Measurements from ENCODE around the gene PARP2. TPM values are rescaled to one million over a fixed set of nuclear protein-coding genes. Genes with fewer than 3 reads are reported as not detected.

PARP2 gene, protein sequence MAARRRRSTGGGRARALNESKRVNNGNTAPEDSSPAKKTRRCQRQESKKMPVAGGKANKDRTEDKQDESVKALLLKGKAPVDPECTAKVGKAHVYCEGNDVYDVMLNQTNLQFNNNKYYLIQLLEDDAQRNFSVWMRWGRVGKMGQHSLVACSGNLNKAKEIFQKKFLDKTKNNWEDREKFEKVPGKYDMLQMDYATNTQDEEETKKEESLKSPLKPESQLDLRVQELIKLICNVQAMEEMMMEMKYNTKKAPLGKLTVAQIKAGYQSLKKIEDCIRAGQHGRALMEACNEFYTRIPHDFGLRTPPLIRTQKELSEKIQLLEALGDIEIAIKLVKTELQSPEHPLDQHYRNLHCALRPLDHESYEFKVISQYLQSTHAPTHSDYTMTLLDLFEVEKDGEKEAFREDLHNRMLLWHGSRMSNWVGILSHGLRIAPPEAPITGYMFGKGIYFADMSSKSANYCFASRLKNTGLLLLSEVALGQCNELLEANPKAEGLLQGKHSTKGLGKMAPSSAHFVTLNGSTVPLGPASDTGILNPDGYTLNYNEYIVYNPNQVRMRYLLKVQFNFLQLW
- total RNA-seq: 23.7 TPM

DNA sequence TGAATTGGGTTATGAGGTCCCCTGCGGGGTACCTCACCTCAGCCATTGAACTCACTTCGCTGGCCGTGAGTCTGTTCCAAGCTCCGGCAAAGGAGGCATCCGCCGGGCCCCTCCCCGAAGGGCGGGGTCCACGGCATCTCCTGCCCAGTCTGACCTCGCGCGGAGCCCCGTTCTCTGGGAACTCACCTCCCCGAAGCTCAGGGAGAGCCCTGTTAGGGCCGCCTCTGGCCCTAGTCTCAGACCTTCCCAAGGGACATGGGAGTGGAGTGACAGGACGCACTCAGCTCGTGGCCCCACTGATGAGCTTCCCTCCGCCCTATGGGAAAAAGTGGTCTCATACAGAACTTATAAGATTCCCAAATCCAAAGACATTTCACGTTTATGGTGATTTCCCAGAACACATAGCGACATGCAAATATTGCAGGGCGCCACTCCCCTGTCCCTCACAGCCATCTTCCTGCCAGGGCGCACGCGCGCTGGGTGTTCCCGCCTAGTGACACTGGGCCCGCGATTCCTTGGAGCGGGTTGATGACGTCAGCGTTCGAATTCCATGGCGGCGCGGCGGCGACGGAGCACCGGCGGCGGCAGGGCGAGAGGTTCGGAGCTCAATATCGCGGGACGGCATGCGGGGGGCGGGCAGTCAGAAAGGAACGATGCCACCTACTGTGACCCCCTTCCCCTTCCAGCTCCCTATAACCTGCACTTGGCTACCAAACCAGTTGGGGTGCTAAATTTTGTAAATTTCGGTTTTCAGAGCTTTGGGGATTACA lies at the start of gene PARP2:
Gene PARP2, plus strand, starts transcription at position 544 of the 770 bp plus-strand sequence. Its CDS starts 7 bp downstream, at position 551.
- ATAC-seq: peak; percentile 98
- peak; percentile 98 for DNase-seq (ENCODE audit: low spot score)
- intact Hi-C loops (cut with DNase I): no loop called here

DNA sequence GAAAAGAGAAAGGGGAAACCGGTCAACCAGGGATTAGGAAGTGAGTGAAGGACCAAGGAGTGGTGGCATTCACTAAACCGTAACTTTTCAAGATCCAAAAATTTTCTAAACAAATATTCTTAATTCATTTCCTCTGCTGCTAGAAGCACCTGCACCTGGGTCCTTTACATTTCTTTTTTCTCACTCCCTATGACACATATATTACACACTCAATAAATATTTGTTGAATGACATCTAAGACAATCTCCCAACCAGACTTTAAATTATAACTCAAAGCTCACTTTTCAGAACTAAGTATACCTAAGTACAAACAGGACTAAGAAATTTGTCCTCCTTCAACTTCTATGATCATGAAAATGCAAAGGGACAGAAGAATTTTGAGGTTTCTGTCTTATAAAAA lies 48.8 kb upstream of the PARP2 start:
- intact Hi-C loops (cut with DNase I): no loop called here
- ATAC-seq (no peak), DNase-seq (ENCODE audit: low spot score) (no peak)

DNA sequence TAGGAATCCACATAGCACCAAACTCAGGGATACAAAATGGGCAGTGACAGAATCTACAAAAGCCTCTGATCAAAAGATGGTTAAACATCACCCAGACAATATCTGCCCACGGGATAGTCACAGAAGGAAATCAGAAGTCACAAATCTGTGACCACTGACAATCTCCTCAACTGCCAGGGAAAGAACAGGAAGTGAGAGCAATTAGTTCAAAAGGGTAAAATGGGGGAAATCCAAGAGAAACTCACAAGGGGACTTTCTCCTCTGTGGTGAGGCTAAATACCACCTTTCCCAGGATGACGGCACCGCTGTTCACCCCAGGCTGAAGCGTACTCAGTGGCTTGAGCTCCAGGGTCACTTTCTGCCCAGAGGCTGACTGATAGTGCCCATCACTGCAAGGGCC lies 48.4 kb upstream of the PARP2 start:
- intact Hi-C loops (cut with DNase I): no loop called here
- DNase-seq (ENCODE audit: low spot score) (no peak), ATAC-seq (no peak)

DNA sequence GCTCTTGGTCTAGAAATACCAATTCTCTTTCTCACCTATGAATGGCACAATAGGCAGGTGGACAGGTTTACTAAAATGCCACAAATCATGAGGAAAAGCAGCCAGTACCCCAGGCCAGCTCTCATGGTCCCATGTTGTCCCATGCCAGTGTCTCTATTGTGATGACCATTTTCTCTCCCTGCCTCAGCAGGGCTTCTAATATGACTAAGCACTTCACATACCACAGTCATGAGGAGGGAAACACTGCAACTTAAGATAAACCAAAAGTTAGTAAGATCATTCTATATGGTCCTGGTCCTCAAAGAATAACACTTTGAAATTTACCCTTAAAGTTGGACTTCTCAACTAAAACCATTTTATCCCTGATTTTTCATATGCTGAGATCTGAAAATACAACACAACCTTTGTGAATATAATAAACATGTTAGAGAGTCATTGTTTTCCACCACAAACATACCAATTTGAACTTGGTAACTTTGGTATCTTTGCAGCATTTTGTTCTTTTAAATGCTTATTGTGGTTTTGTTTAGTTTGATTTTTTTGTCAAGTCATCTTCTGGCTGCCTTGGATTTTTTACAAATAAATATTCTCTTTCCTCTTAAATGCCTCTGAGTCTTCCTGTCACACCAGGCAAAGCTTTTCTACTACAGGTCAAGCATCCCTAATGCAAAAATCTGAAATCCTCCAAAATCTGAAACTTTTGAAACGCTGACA lies 41.2 kb upstream of the PARP2 start:
- ATAC-seq: no peak

DNA sequence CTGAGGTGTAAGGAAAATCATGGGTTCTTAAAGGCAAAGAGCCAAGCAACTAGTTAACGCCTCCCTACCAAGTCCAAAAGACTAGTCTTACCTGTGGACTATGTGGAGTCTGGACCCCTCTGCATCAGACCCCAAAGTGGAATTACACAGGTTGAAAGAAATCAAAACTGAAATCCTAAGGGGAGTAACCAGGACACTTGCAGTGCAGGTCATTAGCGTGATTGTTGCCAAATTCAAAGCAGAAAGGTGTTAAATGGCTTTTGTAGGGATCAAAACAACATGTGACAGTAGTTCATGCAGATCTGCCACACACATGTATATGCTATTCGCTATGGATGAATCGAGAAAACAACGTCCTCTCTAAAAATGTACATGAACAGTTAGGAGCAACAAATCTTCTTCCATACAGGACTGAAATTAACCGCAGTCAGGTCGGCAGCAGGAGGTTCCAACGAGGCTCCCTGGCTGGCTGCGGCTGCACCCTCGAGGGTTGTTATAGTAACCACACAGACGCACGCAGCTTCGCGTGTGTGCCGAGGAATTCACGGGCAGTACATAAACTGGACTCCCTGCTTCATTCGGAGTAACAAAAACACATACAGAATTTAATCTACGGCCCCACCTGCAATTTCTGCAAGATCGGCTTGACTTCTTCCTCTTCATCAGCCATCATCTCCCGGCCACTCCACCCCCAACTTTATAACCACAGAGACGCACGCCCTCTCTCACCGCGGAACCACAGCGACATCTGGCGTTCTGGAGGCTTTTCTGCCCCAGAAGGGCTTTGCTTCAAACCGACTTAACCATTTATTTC lies 38.0 kb upstream of the PARP2 start, which contains the start of gene TTC5:
Gene TTC5, minus strand, starts transcription at position 687 of the 814 bp plus-strand sequence. Its CDS starts 14 bp downstream, at position 673.
- ATAC-seq (peak; percentile 98), DNase-seq (ENCODE audit: low spot score) (peak; percentile 90)
- intact Hi-C loops (cut with DNase I): no loop called here

More for the DNA sequence above, 41.2 kb upstream of the PARP2 start:
- intact Hi-C loops (cut with DNase I): no loop called here
- no peak for DNase-seq (ENCODE audit: low spot score)

DNA sequence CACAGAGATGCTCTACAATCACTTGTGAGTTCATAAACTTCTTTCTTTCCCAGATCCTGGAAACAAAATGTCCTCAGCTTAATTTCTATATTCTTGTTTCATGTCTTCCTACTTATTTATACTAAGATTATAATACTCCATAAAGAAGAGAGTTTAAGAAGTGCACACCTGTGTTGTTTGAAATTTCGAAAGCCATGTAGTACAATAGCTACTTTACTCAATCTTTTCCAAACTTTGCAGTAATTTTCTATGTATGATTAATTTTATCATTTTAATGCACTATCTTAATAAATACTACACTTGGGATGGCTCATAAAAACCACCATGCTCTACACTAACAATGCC lies 37.4 kb upstream of the PARP2 start:
- DNase-seq (ENCODE audit: low spot score): no peak
- intact Hi-C loops (cut with DNase I): no loop called here
- no peak for ATAC-seq

DNA sequence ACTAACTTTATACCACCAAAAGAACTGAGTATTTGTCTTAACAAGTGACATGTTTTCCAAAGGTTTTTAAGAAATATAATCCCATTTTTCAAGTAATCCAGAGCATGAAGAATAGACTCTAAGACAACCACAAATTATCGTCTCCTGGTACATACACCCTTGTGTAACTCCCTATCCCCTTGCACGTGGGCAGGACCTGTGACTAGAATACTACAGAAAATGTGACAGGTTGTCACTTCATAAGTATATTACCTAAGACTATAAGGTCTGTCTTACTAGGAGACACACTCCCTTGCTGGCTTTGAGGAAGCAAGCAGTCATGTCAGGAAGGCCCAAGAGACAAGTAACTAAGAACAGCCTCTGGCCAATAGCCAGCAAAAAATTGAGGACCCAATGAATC lies 29.4 kb upstream of the PARP2 start:
- DNase-seq (ENCODE audit: low spot score) (no peak), ATAC-seq (no peak)
- intact Hi-C loops (cut with DNase I): no loop called here

DNA sequence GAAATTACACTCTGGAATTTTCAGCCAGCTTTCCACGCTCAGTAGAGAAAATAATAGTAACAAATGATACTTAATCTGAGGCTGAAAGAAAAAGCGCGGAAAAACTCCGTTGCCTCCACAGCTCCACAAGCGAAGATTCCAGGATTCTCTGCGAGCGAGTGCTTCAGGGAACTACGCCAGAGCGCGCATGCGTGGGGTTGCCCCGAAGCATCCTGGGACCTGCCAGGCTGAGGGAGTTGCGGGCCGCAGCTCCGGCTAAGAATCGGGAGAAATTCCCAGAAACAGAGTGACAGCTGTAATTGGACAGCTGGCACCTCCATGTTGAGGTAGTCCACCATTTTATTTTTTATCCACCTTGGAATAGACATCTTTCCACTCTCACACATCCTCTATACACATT lies 25.7 kb upstream of the PARP2 start:
- DNase-seq (ENCODE audit: low spot score) (no peak), ATAC-seq (no peak)
- intact Hi-C loops (cut with DNase I): no loop called here

DNA sequence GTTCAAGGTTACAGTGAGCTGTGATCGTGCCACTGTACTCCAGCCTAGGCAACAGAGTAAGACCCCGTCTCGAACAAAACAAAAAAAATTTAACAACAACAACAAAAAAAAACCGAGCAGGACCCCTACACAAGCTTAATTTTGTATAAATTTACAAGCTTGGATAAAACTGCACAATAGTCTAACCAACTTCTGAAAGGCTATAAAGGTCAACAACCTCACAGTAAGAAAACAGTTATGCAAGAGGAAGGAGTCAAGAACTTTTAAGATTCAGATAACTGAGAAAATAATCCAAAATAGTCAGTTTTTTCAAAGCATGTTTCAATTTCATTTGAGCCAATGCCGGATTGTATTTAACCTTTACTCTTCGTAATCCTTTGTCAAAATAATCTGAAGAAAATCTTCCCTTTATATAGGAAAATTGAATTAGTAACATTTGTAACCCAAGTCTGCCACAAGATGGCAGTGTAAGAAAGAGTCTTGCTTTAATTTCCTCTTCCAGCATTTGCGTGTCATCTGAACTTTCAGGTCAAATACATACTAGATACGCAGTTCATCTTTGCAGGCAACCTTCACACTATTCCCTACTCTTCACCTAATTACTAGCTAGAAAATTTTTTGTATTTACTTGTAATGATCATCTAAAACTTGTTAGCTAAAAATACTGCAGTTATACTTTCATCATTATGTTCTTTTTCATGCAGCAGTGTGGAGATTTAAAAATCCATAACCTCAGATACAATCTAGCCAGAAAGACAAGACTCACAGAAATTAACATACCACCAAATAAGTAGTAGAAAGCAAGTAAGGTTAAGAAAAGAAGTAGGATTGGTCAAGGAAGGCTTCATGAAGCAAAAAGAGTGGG lies 16.2 kb upstream of the PARP2 start:
- intact Hi-C loops (cut with DNase I): loop anchor here (10.0 kb wide), 1 partner anchor 278 kb away; no protein-coding TSS in a partner anchor
- ATAC-seq (peak; percentile 74), DNase-seq (ENCODE audit: low spot score) (no peak)

DNA sequence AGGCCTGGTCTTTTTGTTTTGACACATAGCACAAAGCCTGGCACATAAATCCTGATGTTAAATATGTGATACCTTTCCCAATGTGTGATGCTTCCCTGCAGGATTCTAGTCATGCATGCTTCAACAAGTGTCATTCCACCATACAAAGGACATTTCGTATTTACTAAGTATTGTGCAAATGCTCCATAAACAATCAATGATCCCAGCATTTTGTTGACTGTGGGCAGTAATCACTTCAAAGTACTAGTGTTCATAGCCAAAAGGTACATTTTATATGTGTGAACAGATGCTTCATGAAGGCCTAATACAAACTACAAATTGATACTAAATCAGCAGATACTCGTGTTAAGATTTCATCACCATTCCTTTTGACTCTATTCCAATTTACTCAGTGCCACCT lies 14.7 kb upstream of the PARP2 start:
- ATAC-seq (no peak), DNase-seq (ENCODE audit: low spot score) (no peak)
- intact Hi-C loops (cut with DNase I): loop anchor here (10.0 kb wide), 1 partner anchor 276 kb away; no protein-coding TSS in a partner anchor

DNA sequence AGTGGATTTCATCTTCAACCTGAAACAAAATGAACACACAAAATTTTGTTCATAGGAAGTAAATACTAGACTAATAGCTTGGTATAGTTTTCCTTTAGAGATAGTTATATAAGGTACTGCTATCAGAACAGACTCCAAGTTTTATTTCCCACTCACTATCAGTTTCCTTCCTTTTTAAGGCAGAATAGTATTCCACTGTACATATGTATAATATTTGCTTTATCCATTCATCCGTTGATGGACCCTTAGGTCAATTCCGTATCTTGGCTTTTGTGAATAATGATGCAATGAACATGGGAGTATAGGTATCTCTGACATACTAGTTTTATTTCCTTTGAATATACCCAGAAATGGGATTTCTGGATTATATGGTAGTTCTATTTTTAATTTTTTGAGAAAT lies 14.1 kb upstream of the PARP2 start:
- no peak for DNase-seq (ENCODE audit: low spot score)
- intact Hi-C loops (cut with DNase I): loop anchor here (10.0 kb wide), 1 partner anchor 275 kb away; no protein-coding TSS in a partner anchor
- no peak for ATAC-seq

DNA sequence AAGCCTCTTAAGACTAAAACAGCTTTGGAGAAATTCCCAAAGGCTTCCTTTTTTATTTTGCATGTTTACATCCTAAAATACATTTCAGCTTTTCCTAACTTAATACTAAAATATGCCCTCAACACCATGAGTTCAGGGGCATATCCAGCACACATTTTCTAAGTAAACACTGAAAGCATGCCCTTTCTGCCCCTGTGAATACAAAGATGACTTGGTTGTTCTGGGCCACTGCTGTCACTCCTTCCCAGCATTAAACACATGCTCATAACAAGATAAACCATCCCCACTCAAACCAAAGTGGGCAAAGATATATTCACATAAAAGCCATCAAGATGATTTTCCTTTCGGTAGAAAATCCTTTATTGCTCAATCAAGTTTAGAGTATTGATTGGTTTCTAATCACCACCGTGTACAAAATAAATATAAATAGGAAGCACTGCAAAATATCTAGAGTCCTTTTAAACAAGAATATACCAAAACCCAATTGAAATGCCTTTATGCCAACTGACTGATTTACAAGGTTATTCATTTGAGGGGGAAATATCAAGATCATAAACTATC lies 12.3 kb upstream of the PARP2 start:
- intact Hi-C loops (cut with DNase I): loop anchor here (10.0 kb wide), 1 partner anchor 364 kb away; no protein-coding TSS in a partner anchor
- ATAC-seq (no peak), DNase-seq (ENCODE audit: low spot score) (no peak)

DNA sequence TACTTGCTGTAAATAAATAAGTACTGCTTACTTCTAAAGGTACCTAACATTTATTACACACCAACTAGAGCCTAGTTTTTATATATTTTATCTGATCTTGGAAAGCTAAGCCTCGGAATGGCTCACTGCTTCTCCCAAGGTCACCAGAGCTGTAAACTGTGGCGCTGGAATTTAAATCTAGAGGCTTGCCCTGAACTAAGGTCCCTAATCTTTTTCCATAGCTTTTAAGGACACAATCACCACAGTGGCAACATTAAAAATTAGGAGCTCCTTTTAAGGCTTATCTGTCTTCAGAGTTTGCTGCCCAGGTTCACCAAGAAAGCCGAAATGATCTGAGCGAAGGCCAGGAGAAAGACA lies 11.0 kb upstream of the PARP2 start:
- no peak for ATAC-seq
- intact Hi-C loops (cut with DNase I): loop anchor here (10.0 kb wide), 1 partner anchor 362 kb away; no protein-coding TSS in a partner anchor
- DNase-seq (ENCODE audit: low spot score): no peak

DNA sequence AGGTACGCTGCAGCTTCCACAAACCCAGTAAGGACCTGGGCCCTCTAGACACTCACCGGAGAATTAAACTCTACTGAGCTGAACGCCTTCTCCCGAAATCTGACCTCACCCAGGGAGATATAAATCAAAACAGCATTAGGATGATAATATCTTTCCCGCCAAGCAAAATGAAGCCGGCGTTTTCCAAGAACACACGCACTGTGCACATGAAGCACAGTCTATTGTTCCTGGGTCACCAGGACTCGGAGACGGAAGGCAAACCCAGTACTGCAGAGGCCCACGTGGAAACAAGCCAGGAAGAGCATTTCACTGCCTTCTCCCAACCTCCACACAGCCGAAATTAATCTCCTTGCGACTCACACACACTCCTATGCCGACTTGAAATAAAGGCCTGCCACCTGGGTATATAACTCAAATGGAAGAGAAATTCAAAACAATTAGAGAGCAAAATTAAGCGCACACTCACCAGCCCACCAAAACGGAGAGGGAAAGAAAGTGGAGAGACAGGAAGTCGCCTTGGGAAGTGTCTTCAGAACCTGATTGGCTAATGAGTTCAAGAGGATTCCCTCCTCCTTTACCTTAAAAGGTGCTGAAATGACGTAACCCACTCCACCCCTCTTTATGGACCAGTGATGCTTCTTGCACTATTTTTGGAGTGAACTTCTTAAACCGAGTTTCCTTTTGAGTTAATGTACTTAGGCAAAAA lies 10.5 kb upstream of the PARP2 start, which contains the start of gene CCNB1IP1:
Gene CCNB1IP1, minus strand, starts transcription at position 492 of the 706 bp plus-strand sequence. CDS start 16,756 bp downstream, outside the sequence.
- DNase-seq (ENCODE audit: low spot score) (no peak), ATAC-seq (peak; percentile 100)
- intact Hi-C loops (cut with DNase I): loop anchor here (10.0 kb wide), 1 partner anchor 362 kb away; no protein-coding TSS in a partner anchor

DNA sequence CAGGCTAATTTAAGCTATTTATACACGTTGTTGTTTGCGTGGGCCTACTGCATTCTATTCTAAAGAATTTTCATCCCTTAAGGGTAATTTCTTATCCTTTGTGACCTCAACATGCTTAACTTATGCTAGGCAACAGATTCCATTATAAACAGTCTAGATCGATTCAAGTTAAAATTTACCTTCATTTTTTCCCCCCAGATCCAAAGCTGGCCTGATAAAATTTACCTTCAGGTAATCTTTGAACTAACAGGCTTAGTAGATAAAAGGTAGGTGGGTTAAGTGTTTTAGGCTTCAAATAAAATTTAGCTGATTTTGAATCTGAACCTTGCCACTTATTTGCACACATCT lies 10.0 kb upstream of the PARP2 start:
- intact Hi-C loops (cut with DNase I): loop anchor here (10.0 kb wide), 1 partner anchor 361 kb away; no protein-coding TSS in a partner anchor
- DNase-seq (ENCODE audit: low spot score) (no peak), ATAC-seq (no peak)

DNA sequence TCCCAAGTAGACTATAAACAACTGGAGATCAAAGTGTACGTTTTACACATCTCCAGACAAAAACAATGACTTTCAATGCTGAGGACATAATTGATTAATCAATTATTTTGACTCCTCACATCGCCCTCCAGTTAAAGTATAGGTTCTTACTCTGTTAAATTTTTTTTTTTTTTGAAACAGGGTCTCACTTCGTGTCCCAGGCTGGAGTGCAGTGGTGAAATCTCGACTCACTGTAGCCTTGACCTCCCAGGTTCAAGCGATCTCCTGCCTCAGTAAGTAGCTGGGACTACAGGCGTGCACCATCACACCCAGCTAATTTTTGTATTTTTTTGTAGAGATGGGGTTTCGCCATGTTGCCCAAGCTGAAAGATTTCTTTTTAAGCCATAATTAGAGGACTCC lies 9.4 kb upstream of the PARP2 start:
- intact Hi-C loops (cut with DNase I): loop anchor here (10.0 kb wide), 1 partner anchor 361 kb away; no protein-coding TSS in a partner anchor
- DNase-seq (ENCODE audit: low spot score) (no peak), ATAC-seq (no peak)
